ENCODE data around the gene BIRC2. TPM values are rescaled to one million over a fixed set of nuclear protein-coding genes. Genes with fewer than 3 reads are reported as not detected.

BIRC2 gene
- total RNA-seq, 4 donors from 2014 or later = 25.6 to 40.3 (median 33.5) TPM

GRCh38 chr11:102341844-102342318 is 5.1 kb upstream of the BIRC2 start:
- Histone ChIP-seq H3K27ac (replicated peaks in 1 of 4) (no peak overlapping the region), H3K4me3 (no peak overlapping the region), H3K4me1 (peaks cover 7 to 11% (median 9%) of the 10 kb centered on the region in 4 donors), H3K27me3 (no peaks in the 10 kb centered on the region), H3K9me3 (no peaks in the 10 kb centered on the region), H3K36me3 (peaks cover 0 to 18% (median 8%) of the 10 kb centered on the region in 4 donors)
- DNase-seq (ENCODE audit: extremely low spot score) = no peak
- TF ChIP-seq, protein P1, sequence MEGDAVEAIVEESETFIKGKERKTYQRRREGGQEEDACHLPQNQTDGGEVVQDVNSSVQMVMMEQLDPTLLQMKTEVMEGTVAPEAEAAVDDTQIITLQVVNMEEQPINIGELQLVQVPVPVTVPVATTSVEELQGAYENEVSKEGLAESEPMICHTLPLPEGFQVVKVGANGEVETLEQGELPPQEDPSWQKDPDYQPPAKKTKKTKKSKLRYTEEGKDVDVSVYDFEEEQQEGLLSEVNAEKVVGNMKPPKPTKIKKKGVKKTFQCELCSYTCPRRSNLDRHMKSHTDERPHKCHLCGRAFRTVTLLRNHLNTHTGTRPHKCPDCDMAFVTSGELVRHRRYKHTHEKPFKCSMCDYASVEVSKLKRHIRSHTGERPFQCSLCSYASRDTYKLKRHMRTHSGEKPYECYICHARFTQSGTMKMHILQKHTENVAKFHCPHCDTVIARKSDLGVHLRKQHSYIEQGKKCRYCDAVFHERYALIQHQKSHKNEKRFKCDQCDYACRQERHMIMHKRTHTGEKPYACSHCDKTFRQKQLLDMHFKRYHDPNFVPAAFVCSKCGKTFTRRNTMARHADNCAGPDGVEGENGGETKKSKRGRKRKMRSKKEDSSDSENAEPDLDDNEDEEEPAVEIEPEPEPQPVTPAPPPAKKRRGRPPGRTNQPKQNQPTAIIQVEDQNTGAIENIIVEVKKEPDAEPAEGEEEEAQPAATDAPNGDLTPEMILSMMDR (IDR thresholded peaks at IDR 0.05) = peak; percentile 67 to 78 (median 71)
- no peak for TF ChIP-seq POLR2A (IDR thresholded peaks at IDR 0.05; ENCODE audit: low read depth)
- no peak for TF ChIP-seq POLR2AphosphoS5 (IDR thresholded peaks at IDR 0.05)
- no peak for TF ChIP-seq EP300 (IDR thresholded peaks at IDR 0.05)
- no CpG with 5 or more reads among the region's 1 CpG for WGBS
- intact Hi-C loops (cut with DNase I) = loop anchor here (2.0 to 5.0 kb wide), 4 partner anchors 55 to 325 kb away; partner anchors contain the start of gene TMEM123

DNA sequence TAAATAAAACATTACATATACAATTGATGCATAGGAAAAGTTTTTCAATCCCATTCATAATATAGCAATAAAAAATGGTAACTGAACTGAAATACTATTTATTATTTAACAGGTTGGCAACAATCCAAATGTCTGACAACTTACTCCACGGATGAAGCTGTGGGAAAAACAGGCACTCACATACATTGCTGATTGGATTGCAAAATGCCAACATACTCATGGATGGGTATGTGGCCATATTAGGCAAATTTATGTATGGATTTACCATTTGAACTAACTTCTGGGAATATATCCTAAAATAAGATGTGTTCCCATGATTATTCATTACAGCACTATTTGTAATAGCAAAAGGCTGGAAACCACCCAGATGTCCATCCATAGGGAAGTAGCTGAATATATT is 3.2 kb upstream of the BIRC2 start:
- WGBS = 29% methylated on average over 1 of the region's 1 CpG
- peaks cover 11 to 17% (median 17%) of the 10 kb centered on the region in 4 donors for H3K4me1 ChIP-seq
- no peak for DNase-seq (ENCODE audit: extremely low spot score)
- no peak overlapping the region for H3K27ac ChIP-seq (replicated peaks in 1 of 4)
- no peaks in the 10 kb centered on the region for H3K36me3 ChIP-seq
- H3K9me3 ChIP-seq = no peaks in the 10 kb centered on the region
- intact Hi-C loops (cut with DNase I) = loop anchor here (5.0 kb wide), 3 partner anchors 57 to 323 kb away; partner anchors contain the start of gene TMEM123
- no peak overlapping the region for H3K4me3 ChIP-seq
- H3K27me3 ChIP-seq = no peaks in the 10 kb centered on the region
- TF ChIP-seq POLR2AphosphoS5 (IDR thresholded peaks at IDR 0.05) (no peak), POLR2A (IDR thresholded peaks at IDR 0.05; ENCODE audit: low read depth) (no peak)
- TF ChIP-seq, protein P1 (IDR thresholded peaks at IDR 0.05) = no peak

- H3K4me3 ChIP-seq = peak overlapping the region; percentile 71 to 85 (median 78)
- 25% methylated on average over 8 of the region's 8 CpGs for WGBS
- intact Hi-C loops (cut with DNase I) = no loop called here
- TF ChIP-seq EP300 (IDR thresholded peaks at IDR 0.05) = no peak
- TF ChIP-seq, protein P1 (IDR thresholded peaks at IDR 0.05) = no peak
- no peak for TF ChIP-seq POLR2AphosphoS5 (IDR thresholded peaks at IDR 0.05)
- no peak for TF ChIP-seq POLR2A (IDR thresholded peaks at IDR 0.05; ENCODE audit: low read depth)
- H3K4me1 ChIP-seq = peaks cover 31 to 38% (median 38%) of the 10 kb centered on the region in 4 donors
- H3K27ac ChIP-seq (replicated peaks in 1 of 4) = peak overlapping the region; percentile 96 to 98 (median 98)
- no peaks in the 10 kb centered on the region for H3K9me3 ChIP-seq
- H3K36me3 ChIP-seq = peaks cover 0 to 9% (median 0%) of the 10 kb centered on the region in 4 donors
- no peak for DNase-seq (ENCODE audit: extremely low spot score)
- H3K27me3 ChIP-seq = no peaks in the 10 kb centered on the region
Observed at GRCh38 chr11:102345904-102346303, 1.1 kb upstream of the BIRC2 start.

DNA sequence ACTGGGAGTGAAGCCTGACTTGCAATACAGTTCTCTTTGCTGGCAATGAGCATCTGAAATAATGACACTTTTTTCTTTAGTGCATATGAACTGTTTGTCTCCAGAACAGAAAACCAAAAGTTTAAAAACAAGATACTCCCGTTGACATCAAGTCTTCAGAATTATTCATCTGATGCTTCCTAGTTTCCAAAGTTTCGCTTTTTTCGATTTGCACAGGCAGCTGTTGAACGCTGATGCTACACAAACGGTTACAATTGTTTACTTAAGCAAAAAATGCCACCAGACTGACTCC is 612 bp upstream of the BIRC2 start:
- WGBS = 0% methylated on average over 5 of the region's 5 CpGs
- Histone ChIP-seq H3K4me1 (peaks cover 31 to 43% (median 41%) of the 10 kb centered on the region in 4 donors), H3K9me3 (no peaks in the 10 kb centered on the region), H3K27me3 (no peaks in the 10 kb centered on the region), H3K4me3 (peak overlapping the region; percentile 71 to 85 (median 78)), H3K27ac (replicated peaks in 1 of 4) (peak overlapping the region; percentile 96 to 98 (median 98)), H3K36me3 (peaks cover 0 to 10% (median 0%) of the 10 kb centered on the region in 4 donors)
- intact Hi-C loops (cut with DNase I) = no loop called here
- TF ChIP-seq, protein P1 (IDR thresholded peaks at IDR 0.05) = no peak
- TF ChIP-seq POLR2AphosphoS5 (IDR thresholded peaks at IDR 0.05) (no peak), EP300 (IDR thresholded peaks at IDR 0.05) (no peak), POLR2A (IDR thresholded peaks at IDR 0.05; ENCODE audit: low read depth) (no peak)
- no peak for DNase-seq (ENCODE audit: extremely low spot score)
